Transverse colon (tissue), 4 donors: ENCODE data around the gene IGSF9B. TPM values are rescaled to one million over a fixed set of nuclear protein-coding genes. Genes with fewer than 3 reads are reported as not detected.

Experiments used
- DNase-seq: peaks from one replicate; pipeline ENCODE4 v3.0.0-alpha.2; 2019
- H3K27ac ChIP-seq, 4 donors: fragments of 200-600 bp; sonication (generic); 2 replicates each; pipeline ENCODE4 v1.5.1; 2016 to 2018; ENCODE audit warnings: inconsistent platforms in 4 of 4
- H3K27me3 ChIP-seq: fragments of 200-600 bp; sonication (generic); 2 replicates; pipeline ENCODE4 v1.5.1; 2017; ENCODE audit warnings: inconsistent platforms
- H3K36me3 ChIP-seq, 4 donors: fragments of 200-600 bp; sonication (generic); 2 replicates each; pipeline ENCODE4 v1.5.1; 2017 to 2019; ENCODE audit warnings: inconsistent platforms in 4 of 4
- H3K4me1 ChIP-seq, 4 donors: fragments of 200-600 bp; sonication (generic); 2 replicates each; pipeline ENCODE4 v1.5.1; 2017 to 2020; ENCODE audit warnings: inconsistent platforms in 4 of 4
- H3K4me3 ChIP-seq, 4 donors: fragments of 200-600 bp; sonication (generic); 1 replicate in 1 of 4; 2 replicates in 3 of 4; pipeline versions ENCODE4 v1.5.1 to v1.6.1; 2017 to 2019; ENCODE audit warnings: inconsistent platforms in 4 of 4
- H3K9me3 ChIP-seq, 2 donors: fragments of 200-600 bp; sonication (generic); 2 replicates each; pipeline ENCODE4 v1.5.1; 2017 to 2019; ENCODE audit warnings: inconsistent platforms in 2 of 2
- EP300 ChIP-seq: sonication (generic); formaldehyde crosslinking; IDR thresholded peaks from one replicate; pipeline ENCODE4 v1.6.1; 2017; ENCODE audit warnings: antibody characterized with exemption, low read depth
- POLR2A ChIP-seq: fragments of 450-650 bp; IDR thresholded peaks from one replicate; pipeline ENCODE4 v1.6.1; 2016; ENCODE audit warnings: antibody characterized with exemption, mild to moderate bottlenecking, moderate library complexity
- POLR2AphosphoS5 ChIP-seq, 3 donors: sonication (generic); formaldehyde crosslinking; IDR thresholded peaks; one replicate each; pipeline ENCODE4 v1.6.1; 2016; ENCODE audit warnings: antibody characterized with exemption in 3 of 3
- WGBS, 2 donors: methylation state at CpG; one replicate each; pipeline ENCODE4 v1.1.5; 2018; ENCODE audit warnings: low coverage in 1 of 2; 5-methylcytosine and 5-hydroxymethylcytosine counted together
- in situ Hi-C, 4 donors: fragments of 200-750 bp; cut with MboI; loops; one replicate each; pipeline versions ENCODE4 v1.15.0 to v1.15.1; 2017; ENCODE audit warnings: low sequenced_read_pairs in 3 of 4, low pct_ligation_motif_present in 1 of 4, low pct_unique_long_range_greater_than_20kb in 1 of 4
- intact Hi-C: fragments of 100-400 bp; cut with DNase I; formaldehyde crosslinking; loops from one replicate; pipeline ENCODE4 v1.15.1; 2023; ENCODE audit warnings: low total_unique reads
- total RNA-seq, 4 donors: library from RNA; depleted of rRNA; stranded (reverse); fragments of >200 nt; gene quantifications; one replicate each; pipeline ENCODE4 v1.1.0, GENCODE V29; 2016
- TF ChIP-seq, protein P1 (sequence below), 5 experiments: fragments of 200-600 bp in 3 of 5; fragments of 450-650 bp in 2 of 5; sonication (generic) in 3 of 5; IDR thresholded peaks; 1 replicate in 2 of 5; 2 replicates in 3 of 5; pipeline ENCODE4 v1.5.1; 2016 to 2017; ENCODE audit warnings: antibody characterized with exemption in 5 of 5, inconsistent platforms in 3 of 5, mild to moderate bottlenecking in 2 of 5, moderate library complexity in 1 of 5

Gene IGSF9B
- total RNA-seq, 4 donors from 2014 or later = 2.6 to 15.3 (median 4.9) TPM

DNA sequence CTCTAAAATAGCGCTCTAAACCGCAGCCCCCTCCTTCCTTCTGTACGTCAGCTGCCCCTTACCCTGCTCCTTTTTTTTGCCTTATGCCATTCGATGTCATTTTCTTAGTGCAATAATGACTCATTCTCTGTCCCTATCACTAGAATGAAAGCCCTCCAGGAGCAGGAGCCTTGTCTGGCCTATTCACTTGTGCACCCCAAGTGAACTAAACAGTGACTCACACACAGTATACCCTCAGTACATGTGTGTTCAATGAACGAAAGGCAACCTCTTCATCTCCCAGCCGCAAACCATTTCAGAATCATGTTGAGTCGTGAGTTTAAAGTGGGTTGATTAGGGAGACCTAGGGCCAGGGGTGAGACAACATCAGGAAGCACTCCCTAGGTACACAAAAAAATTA, 60.7 kb downstream of the IGSF9B start:
- TF ChIP-seq EP300 (no peak), POLR2AphosphoS5 (IDR thresholded peaks at IDR 0.05) (no peak), POLR2A (no peak)
- TF ChIP-seq, protein P1, sequence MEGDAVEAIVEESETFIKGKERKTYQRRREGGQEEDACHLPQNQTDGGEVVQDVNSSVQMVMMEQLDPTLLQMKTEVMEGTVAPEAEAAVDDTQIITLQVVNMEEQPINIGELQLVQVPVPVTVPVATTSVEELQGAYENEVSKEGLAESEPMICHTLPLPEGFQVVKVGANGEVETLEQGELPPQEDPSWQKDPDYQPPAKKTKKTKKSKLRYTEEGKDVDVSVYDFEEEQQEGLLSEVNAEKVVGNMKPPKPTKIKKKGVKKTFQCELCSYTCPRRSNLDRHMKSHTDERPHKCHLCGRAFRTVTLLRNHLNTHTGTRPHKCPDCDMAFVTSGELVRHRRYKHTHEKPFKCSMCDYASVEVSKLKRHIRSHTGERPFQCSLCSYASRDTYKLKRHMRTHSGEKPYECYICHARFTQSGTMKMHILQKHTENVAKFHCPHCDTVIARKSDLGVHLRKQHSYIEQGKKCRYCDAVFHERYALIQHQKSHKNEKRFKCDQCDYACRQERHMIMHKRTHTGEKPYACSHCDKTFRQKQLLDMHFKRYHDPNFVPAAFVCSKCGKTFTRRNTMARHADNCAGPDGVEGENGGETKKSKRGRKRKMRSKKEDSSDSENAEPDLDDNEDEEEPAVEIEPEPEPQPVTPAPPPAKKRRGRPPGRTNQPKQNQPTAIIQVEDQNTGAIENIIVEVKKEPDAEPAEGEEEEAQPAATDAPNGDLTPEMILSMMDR (IDR thresholded peaks at IDR 0.05) = no peak
- no peaks in the 10 kb centered on the region for H3K9me3 ChIP-seq
- H3K4me1 ChIP-seq = no peaks in the 10 kb centered on the region
- intact Hi-C loops = no loop called here
- WGBS, 2 donors = 71 to 97% methylated on average over 6 to 7 of the region's 7 CpGs
- no peak overlapping the region for H3K4me3 ChIP-seq
- in situ Hi-C loops = no loop called here
- H3K36me3 ChIP-seq = no peaks in the 10 kb centered on the region
- no peak for DNase-seq
- H3K27ac ChIP-seq = no peak overlapping the region
- H3K27me3 ChIP-seq = no peaks in the 10 kb centered on the region

DNA sequence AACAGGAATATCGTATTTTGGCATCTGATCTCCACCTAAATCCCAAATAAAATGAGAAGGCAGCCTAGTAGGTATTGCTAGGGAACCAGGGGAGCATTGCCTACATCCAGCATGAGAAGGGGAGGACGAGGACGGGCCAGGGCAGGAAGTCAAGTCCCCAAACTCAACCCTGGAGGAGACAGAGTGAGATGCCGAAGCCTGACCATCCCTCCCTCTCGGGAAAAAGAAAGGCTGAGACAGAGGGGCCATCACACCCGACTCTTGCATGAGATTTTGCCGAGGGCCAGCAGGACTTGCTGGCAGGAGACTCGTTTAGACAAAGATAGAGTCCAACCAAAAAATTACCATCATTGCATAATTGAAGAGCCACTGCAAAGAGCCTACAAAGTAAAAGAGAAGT, 61.2 kb downstream of the IGSF9B start:
- 52 to 80% methylated on average over 3 to 8 of the region's 8 CpGs for WGBS, 2 donors
- intact Hi-C loops (no loop called here), in situ Hi-C loops (no loop called here)
- no peaks in the 10 kb centered on the region for H3K36me3 ChIP-seq
- no peaks in the 10 kb centered on the region for H3K9me3 ChIP-seq
- H3K4me1 ChIP-seq = no peaks in the 10 kb centered on the region
- no peak overlapping the region for H3K27ac ChIP-seq
- H3K27me3 ChIP-seq = no peaks in the 10 kb centered on the region
- TF ChIP-seq POLR2A = no peak
- TF ChIP-seq, protein P1 (IDR thresholded peaks at IDR 0.05) = no peak
- TF ChIP-seq POLR2AphosphoS5 (IDR thresholded peaks at IDR 0.05) = no peak
- no peak for TF ChIP-seq EP300
- no peak overlapping the region for H3K4me3 ChIP-seq
- no peak for DNase-seq

GRCh38 chr11:133895061-133895479, 61.7 kb downstream of the IGSF9B start:
- 53 to 62% methylated on average over 3 to 10 of the region's 10 CpGs for WGBS, 2 donors
- no peaks in the 10 kb centered on the region for H3K9me3 ChIP-seq

DNA sequence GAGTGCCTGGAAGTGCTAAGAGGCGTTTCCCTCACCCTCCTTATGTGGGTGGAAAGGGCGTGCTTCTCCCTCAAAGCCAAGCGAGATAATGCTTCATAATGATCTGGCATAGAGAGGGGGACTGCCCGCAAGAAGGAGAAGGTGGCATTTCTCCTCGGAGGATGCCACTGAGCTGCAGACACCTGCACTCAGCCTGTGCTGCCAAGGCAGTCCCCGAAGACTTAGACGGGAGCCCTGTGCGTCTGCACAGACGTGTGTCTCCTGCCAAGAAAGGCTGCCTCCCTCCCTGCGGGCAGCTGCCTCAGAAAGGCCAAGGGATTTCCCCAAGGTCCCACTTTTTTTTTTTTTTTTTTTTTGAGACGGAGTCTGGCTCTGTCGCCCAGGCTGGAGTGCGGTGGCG, 63.4 kb downstream of the IGSF9B start:
- H3K4me3 ChIP-seq = no peak overlapping the region

More at GRCh38 chr11:133895061-133895479, 61.7 kb downstream of the IGSF9B start:
- Histone ChIP-seq H3K4me3 (no peak overlapping the region), H3K36me3 (no peaks in the 10 kb centered on the region), H3K4me1 (no peaks in the 10 kb centered on the region), H3K27me3 (no peaks in the 10 kb centered on the region), H3K27ac (no peak overlapping the region)
- TF ChIP-seq EP300 = no peak
- TF ChIP-seq POLR2AphosphoS5 (IDR thresholded peaks at IDR 0.05) = no peak
- TF ChIP-seq, protein P1 (IDR thresholded peaks at IDR 0.05) = no peak
- no peak for TF ChIP-seq POLR2A
- in situ Hi-C loops (no loop called here), intact Hi-C loops (no loop called here)
- no peak for DNase-seq

More for the DNA sequence above, 63.4 kb downstream of the IGSF9B start:
- TF ChIP-seq POLR2A = no peak
- no peak for TF ChIP-seq POLR2AphosphoS5 (IDR thresholded peaks at IDR 0.05)
- TF ChIP-seq, protein P1 (IDR thresholded peaks at IDR 0.05) = no peak
- no peak for TF ChIP-seq EP300
- intact Hi-C loops = no loop called here
- no peaks in the 10 kb centered on the region for H3K36me3 ChIP-seq
- no peak overlapping the region for H3K27ac ChIP-seq
- in situ Hi-C loops = no loop called here
- no peaks in the 10 kb centered on the region for H3K27me3 ChIP-seq
- H3K9me3 ChIP-seq = no peaks in the 10 kb centered on the region
- H3K4me1 ChIP-seq = no peaks in the 10 kb centered on the region
- no peak for DNase-seq
- 77 to 83% methylated on average over 1 to 14 of the region's 14 CpGs for WGBS, 2 donors
